Erythroblast (primary cell): ENCODE measurements around the gene WNK4.
"Not testable (repeated sequence)": the region's sequence is repeated elsewhere in the genome, so short reads cannot be mapped to it uniquely, and the experiment has no call there.

Source experiments
- DNase-seq, 2 experiments: peaks; one replicate each; lab custom pipeline; 2025; lab: John Stamatoyannopoulos, UW
- GATA1 ChIP-seq: IDR thresholded peaks from 2 replicates; pipeline ENCODE4 v1.6.1; 2011; ENCODE audit warnings: low read depth, mild to moderate bottlenecking, control low read depth, low read length, moderate library complexity
- POLR2A ChIP-seq: IDR thresholded peaks from 2 replicates; pipeline ENCODE4 v1.6.1; 2011; ENCODE audit warnings: mild to moderate bottlenecking, low read length

WNK4 gene

DNA sequence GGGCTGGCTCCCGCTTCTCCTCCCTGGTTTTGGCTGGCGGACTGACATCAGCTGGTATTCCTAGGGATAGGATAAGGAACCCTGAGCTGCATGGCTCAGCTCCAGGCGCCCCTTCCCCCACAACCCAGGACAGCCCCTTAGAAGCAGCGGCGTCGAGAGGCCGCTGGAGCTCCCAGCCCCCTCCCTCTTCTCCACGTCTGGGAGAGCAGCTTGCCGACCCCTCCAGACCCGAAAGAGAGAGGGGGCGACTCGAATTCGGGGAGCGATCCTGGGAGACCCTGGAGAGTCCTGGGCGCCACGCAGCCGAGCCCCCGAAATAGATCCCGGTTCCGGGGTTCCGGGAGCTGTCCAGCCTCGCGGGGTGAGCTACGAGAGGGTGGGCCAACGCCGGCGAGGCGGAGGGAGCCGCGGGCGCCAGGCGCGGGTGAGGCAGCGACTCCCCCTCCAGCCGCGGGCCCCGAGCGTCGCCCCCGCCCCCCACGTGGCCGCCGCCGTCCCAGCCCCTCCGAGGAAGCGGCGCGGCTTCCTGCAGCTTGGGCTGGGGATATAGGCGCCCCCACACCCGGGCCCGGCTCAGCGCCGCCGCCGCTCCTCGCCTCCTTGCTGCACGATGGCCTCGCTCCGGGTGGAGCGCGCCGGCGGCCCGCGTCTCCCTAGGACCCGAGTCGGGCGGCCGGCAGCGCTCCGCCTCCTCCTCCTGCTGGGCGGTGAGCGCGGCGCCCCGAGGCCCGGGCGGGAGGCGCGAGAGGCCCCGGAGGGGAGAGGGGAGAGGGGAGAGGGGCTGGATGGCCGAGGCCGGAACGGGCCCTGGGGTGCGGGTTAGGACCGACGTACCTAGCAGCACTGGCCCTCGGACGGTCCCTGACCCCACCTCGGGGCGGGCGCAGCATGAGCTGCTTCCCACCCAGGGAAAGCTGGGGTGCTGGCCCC, 19.5 kb upstream of the WNK4 start, which contains the start of gene RAMP2:
RAMP2 (plus strand) TSS at position 576 of the 930 bp plus-strand sequence; CDS start at position 611, 35 bp downstream.
- DNase-seq, result peak; percentile 43 to 49

DNA sequence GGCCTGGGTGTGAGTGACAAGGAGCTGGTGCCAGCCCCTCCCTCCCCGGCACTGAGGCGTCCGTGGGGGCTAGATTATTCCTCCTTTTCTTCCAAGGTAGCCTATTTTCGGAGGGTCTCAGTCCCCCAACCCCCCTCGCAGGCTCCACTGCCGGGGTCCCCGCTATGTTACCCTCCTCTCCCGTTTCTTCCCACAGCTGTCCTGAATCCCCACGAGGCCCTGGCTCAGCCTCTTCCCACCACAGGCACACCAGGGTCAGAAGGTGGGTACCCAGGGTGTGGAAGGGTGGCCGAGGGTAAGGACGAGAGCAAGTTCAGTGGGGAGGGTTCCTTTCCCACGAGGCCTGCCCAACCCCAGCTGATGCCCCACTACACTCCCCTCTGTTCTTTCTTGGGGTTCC, 18.8 kb upstream of the WNK4 start:
- TF ChIP-seq GATA1 (no peak), POLR2A (no peak)
- no peak for DNase-seq

More for the DNA sequence above, 19.5 kb upstream of the WNK4 start, which contains the start of gene RAMP2:
- TF ChIP-seq POLR2A (no peak), GATA1 (no peak)

DNA sequence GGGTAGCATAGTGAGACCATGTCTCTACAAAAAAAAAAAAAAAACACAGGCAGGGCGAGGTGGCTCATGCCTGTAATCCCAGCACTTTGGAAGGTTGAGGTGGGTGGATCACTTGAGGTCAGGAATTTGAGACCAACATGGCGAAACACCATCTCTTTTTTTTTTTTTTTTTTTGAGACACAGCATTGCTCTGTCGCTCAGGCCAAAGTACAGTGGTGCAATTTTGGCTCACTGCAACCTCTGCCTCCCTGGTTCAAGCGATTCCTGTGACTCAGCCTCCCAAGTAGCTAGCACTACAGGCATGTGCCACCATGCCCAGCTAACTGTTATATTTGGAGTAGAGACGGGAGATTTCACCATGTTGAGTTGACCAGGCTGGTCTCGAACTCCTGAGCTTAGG, 14.3 kb upstream of the WNK4 start:
- TF ChIP-seq GATA1, result no peak
- no peak for TF ChIP-seq POLR2A
- DNase-seq, result no peak

DNA sequence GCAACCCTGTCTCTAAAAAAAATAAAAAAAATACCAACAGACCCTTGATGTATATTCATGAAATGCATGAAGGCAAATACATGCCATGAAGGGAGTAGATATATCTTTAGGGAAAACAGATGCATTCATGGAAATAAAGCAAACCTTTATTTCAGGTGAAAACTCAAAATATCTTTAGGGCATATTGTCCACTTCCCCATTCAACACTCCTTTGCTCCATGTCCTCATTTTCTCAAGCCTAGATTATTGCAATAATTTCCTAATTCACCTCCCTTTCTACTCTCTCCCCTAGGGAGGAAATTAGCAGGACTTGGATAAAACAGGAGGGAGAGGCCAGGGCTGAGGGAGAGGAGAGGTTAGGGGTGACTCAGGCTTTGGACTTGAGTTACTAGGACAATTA, 12.9 kb upstream of the WNK4 start:
- no peak for TF ChIP-seq POLR2A
- TF ChIP-seq GATA1, result no peak
- no peak for DNase-seq

DNA sequence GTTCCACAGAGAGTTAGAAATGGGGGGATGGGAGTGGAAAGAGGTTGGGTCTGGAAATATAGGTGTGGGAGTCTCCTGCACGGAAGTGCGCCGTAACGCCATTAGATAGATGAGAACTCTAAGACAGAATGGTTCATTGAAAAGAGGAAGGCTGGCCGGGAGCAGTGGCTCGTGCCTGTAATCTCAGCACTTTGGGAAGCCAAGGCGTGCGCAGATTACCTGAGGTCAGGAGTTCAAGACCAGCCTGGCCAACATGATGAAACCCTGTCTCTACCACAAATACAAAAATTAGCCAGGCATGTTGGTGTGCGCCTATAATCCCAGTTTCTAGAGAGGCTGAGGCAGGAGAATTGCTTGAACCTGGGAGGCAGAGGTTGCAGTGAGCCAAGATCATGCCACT, 12.4 kb upstream of the WNK4 start:
- DNase-seq, result not testable (repeated sequence)

DNA sequence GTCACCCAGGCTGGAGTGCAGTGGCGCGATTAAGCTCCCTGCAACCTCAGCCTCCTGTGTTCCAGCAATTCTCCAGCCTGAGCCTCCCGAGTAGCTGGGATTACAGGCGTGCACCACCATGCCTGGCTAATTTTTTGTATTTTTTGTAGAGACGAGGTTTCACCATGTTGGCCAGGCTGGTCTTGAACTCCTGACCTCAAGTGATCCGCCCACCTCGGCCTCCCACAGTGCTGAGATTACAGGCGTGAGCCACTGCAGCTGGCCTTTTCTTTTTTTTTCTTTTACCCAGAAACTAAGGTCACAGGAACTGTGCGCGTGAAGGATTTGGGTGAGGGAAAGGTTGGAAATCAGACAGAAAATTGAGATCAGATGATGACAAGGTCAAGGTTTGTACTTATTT, 10.4 kb upstream of the WNK4 start:
- DNase-seq, result not testable (repeated sequence)

DNA sequence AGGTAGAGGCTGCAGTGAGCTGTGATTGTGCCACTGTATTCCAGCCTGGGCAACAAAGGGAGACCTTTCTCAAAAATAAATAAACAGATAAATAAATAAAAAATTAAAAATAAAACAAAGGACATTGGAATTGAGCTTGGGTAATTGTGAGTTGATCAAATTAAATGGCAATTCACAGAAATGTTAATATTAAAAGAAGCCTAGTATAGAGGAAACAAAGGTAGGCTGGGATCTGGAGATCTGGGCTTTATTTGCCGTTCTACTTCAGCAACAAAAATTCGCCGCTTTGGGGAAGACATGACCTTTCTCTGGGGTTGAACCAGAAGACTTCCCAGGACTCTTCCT, 7.5 kb upstream of the WNK4 start:
- no peak for DNase-seq
- no peak for TF ChIP-seq POLR2A
- TF ChIP-seq GATA1, result no peak

DNA sequence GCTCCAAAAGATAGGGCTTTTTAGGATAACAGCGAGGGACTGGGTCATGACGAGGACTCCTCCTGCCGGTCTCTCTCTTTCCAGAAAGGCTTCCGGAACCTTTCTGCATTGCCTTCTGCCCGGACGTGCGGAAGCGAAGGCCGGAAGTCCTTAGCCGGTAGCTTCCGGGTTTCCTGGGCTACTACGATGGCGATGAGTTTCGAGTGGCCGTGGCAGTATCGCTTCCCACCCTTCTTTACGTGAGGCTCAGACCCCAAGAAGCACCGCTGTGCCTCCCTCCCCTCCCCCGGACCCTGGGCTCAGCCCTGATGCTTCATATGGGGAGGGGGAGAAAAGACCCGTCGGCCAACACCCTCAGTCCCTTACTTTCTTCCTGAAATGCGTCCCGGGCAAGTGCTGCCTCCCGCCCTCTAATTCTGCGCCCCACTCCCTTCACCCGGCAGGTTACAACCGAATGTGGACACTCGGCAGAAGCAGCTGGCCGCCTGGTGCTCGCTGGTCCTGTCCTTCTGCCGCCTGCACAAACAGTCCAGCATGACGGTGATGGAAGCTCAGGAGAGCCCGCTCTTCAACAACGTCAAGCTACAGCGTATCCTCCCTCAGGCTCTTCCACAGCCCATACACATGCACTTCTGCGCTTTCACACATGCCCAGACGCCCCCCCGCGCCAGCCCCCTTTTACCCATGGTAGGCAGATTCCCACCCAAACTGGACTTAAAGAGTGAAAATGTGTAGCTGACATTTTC, 6.9 kb upstream of the WNK4 start, which contains the start of gene VPS25:
VPS25 (plus strand) TSS at position 160 of the 746 bp plus-strand sequence; CDS start at position 187, 27 bp downstream.
- TF ChIP-seq POLR2A (peak; percentile 92), GATA1 (no peak)
- peak; percentile 90 to 91 for DNase-seq

DNA sequence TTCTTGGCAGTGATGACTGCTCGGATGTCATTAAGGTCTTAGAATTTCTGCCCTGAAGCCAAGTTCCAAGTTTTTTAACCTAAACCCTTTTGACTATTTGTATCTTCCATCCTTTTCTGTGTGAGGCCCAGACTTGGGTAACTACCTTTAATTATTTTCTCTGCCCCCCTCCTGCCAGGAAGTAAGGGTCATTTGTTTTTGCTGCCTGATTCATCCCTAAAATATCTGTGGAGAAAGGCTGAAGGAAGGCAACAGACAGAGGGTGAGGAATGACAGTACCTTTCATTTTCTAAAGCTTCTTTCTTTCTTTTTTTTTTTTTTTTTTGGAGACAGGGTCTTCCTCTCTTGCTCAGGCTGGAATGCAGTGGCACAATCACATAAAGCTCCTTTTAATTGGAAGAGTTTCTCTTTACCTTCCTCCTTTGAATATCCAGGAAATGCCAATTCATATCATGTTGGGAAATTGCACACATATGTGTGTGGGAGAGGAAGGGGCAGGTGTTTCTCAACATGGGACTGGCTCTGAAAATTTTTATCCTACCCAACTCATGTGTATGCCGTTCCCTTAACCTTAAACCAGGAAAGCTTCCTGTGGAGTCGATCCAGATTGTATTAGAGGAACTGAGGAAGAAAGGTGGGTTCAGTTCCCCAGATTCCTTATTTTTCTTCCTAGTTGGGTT, 6.2 kb upstream of the WNK4 start:
- TF ChIP-seq GATA1 (no peak), POLR2A (no peak)
- DNase-seq, result no peak

DNA sequence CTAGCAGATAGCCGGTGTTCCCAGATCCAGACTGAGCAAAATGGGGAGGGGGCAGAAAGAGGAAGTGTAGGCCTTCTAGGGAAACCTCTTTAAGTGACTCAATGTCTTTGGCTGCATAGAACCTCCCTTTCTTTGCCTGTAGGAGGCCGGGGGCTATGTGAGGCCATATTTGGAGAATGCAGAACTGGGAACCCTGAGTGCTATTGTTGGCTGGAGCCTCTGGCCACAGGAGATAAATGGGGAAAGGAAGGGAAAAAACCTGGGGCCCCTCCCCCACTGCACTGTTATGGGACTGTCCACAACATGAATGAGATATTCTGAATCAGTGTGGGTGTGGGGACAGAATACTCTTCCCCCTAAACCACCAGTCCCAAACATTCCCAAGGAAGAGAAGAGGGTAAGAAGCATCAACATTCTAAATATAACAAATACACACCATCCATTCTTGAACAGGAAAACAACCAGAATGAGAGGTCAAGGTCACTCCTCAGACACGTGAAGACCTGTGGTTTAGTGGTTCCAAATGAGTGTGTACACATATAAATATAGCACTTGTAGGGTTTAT, 4.8 kb upstream of the WNK4 start:
- TF ChIP-seq POLR2A (no peak), GATA1 (no peak)
- no peak for DNase-seq

DNA sequence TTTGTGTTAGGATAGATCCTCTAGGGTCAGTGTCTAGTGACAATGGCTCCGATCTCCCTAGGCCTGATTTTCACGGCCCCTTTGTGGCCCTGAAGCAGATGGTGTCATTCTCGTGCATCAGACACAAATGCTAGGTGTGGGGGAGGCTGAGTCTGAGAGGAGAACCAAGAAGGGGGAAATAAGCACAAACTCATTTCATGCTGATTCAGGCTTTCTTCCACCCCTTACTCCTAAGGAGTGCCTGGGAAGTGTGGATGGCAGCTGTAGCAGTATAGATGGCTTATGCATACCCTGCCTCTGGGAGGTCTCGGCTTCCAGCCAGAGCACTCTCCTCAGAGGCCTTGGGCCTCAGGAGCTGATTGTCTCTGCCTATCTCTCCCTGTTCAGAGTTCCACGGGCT, 1.8 kb upstream of the WNK4 start:
- TF ChIP-seq GATA1 (no peak), POLR2A (no peak)
- no peak for DNase-seq

DNA sequence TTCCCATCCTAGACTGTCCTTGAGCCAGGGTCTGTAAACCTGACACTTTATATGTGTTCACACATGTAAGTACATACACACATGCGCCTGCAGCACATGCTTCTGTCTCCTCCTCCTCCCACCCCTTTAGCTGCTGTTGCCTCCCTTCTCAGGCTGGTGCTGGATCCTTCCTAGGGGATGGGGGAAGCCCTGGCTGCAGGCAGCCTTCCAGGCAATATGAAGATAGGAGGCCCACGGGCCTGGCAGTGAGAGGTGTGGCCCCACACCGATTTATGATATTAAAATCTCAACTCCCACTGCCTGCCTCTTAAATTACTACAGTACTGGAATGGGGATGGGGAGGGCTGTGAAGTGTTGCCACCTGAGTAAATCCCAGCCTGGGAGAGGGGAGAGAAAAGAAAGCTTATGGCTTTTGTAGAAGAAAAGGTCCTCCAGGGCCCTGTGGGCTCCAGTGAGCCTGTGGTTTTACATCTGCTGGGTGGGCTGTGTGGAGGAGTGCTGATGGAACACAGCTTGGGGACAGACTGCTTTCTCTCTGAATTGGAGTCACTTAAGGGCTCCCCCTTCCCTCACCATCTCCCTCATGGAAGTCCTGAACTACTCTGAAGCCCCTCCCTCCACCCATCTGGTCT, 990 bp upstream of the WNK4 start:
- TF ChIP-seq GATA1, result no peak
- no peak for TF ChIP-seq POLR2A
- DNase-seq, result no peak

DNA sequence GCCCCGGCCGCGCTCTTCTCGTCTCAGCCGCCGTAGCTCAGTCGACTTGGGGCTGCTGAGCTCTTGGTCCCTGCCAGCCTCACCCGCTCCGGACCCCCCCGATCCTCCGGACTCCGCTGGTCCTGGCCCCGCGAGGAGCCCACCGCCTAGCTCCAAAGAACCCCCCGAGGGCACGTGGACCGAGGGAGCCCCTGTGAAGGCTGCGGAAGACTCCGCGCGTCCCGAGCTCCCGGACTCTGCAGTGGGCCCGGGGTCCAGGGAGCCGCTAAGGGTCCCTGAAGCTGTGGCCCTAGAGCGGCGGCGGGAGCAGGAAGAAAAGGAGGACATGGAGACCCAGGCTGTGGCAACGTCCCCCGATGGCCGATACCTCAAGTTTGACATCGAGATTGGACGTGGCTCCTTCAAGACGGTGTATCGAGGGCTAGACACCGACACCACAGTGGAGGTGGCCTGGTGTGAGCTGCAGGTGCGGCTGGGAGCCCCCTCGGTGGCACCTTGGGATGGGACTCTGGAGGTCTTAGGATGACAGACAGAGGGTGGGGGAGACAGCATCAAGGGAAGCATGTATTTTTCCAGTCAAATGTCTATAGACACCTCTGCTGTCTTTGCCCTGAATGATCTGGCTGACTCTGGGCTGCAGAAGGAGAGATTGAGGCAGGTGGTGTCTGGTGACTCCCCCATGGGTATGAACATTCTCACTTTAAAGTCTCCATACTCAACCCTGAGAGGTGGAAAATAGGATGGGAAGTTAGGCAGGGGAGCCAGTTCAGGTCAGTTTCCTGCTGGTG, 635 bp downstream of the WNK4 start:
- no peak for TF ChIP-seq GATA1
- peak; percentile 15 for TF ChIP-seq POLR2A

More for the DNA sequence above, 635 bp downstream of the WNK4 start:
- DNase-seq, result no peak
